ENCODE results near the gene SLC24A4.

The SLC24A4 gene, protein sequence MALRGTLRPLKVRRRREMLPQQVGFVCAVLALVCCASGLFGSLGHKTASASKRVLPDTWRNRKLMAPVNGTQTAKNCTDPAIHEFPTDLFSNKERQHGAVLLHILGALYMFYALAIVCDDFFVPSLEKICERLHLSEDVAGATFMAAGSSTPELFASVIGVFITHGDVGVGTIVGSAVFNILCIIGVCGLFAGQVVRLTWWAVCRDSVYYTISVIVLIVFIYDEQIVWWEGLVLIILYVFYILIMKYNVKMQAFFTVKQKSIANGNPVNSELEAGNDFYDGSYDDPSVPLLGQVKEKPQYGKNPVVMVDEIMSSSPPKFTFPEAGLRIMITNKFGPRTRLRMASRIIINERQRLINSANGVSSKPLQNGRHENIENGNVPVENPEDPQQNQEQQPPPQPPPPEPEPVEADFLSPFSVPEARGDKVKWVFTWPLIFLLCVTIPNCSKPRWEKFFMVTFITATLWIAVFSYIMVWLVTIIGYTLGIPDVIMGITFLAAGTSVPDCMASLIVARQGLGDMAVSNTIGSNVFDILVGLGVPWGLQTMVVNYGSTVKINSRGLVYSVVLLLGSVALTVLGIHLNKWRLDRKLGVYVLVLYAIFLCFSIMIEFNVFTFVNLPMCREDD

GRCh38 chr14:92323011-92323915 lies at the start of gene SLC24A4:
Gene SLC24A4 (plus strand): TSS chr14:92323165. CDS start chr14:92323831, 666 bp downstream.
- peak within 1 kb of the TSS; percentile 39 for H3K4me3 ChIP-seq (ENCODE audit: low read depth, low read length)

GRCh38 chr14:92273166-92273565 lies 49.8 kb upstream of the SLC24A4 start:
- no peak overlapping the region for H3K4me3 ChIP-seq (ENCODE audit: low read depth, low read length)

DNA sequence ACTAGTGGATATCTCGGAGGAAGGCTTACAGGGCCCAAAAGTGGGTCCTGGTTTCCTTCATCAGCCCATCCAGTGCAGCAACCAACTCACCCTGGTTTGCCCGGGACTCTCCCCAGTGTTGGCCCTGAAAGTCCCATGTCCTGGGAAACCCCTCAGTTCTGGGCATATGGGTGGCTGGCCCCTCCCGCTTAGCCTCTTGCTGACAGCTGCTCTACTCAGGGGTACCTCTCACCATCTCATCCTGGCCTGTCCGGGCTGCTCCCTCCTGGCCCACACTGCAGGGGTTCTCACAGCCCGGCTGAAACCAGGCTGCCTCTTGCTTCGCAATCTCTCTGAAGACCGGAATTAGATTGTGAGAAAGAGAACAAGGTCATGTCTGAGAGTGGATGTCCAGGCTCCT lies 48.9 kb upstream of the SLC24A4 start:
- no peak overlapping the region for H3K4me3 ChIP-seq (ENCODE audit: low read depth, low read length)

DNA sequence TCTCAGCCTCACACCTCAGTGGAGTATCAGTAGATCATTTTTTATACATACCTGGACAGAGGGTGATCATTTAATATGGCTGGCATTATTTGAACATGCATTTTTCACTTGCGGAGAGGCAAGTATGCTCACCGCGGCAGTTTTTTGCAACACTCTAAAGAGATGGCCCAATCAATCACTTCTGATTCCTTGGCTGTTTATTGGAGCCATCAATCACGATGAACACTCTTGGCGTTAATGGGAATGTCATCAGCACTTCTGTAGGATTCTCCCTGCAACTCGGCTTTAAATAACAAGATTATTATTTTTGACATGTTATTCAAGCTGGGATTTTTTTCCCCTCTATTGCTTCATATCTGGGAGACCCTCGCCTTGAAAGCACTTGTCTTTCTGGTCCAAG lies 46.9 kb upstream of the SLC24A4 start:
- H3K4me3 ChIP-seq (ENCODE audit: low read depth, low read length) = no peak overlapping the region

- no peak overlapping the region for H3K4me3 ChIP-seq (ENCODE audit: low read depth, low read length)
Measured at GRCh38 chr14:92277031-92277430, 45.9 kb upstream of the SLC24A4 start.

- no peak overlapping the region for H3K4me3 ChIP-seq (ENCODE audit: low read depth, low read length)
Measured at GRCh38 chr14:92280554-92281262, 42.3 kb upstream of the SLC24A4 start.

DNA sequence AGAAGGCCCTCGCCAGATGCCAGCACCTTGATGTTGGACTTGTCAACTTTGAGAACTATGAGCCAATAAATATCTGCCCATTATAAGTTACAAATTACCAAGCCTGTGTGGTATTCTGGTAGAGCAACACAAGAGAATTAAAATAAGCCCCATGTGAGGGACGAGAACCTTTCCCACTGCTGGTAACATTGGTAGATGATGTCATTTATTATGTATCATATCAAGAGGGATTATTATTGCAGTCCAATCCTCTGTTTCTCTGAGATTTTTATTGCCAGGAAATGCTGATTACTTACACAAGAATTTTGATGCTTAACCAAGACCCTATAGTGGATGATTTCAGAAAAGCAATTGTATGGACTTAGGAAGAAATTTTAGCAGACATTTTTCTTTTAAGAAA lies 40.3 kb upstream of the SLC24A4 start:
- H3K4me3 ChIP-seq (ENCODE audit: low read depth, low read length) = no peak overlapping the region

DNA sequence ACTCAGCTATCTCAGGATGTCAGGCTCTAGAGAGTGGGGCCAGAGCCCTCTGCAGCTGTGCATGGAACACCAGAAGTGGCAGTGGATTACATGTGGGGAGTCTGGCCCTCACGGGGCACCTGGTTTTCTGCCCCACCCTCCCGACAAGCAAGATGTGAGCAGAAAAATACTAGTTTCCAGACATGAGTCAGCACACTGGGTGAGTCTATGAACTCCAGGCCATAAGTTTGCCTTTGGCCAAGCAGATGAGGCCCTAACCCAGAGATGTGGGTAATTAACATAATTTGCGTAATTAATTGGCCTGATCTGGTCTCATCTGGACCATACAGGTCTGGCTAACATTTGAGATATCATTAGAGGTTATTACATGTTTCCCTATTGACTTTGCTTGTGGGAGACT lies 37.7 kb upstream of the SLC24A4 start:
- H3K4me3 ChIP-seq (ENCODE audit: low read depth, low read length) = no peak overlapping the region

GRCh38 chr14:92287987-92288386 lies 35.0 kb upstream of the SLC24A4 start:
- no peak overlapping the region for H3K4me3 ChIP-seq (ENCODE audit: low read depth, low read length)

DNA sequence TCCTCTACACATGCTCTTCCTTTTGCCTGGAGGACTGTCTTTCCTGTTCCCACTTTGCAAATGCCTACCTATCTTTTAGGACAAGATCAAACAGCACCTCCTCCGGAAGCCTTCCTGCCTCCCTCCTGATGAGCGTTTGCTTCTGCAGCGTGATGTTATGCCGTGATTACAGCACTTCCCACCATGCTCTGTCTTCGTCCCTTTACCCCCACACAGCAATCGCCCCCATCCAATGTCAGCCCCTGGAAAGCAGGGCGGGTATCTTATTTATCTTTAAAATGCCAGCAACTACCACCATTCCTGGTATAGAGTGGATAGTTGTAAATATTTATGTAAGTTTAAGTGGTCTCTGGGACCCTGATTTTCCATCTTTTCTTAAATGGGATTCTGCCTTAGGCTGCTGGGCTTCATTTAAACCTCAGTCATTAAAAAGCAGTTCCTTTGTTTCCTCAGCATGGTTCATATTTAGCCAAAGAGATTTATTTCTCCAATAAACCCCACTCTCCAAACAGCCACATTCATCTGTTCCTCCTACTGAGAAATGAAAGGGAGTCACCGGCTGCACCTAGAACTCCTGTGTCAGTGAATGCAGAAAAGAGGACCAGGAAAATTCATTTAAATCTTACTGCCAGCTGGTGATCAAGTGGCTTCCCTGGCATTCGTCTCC lies 33.8 kb upstream of the SLC24A4 start:
- no peak overlapping the region for H3K4me3 ChIP-seq (ENCODE audit: low read depth, low read length)

DNA sequence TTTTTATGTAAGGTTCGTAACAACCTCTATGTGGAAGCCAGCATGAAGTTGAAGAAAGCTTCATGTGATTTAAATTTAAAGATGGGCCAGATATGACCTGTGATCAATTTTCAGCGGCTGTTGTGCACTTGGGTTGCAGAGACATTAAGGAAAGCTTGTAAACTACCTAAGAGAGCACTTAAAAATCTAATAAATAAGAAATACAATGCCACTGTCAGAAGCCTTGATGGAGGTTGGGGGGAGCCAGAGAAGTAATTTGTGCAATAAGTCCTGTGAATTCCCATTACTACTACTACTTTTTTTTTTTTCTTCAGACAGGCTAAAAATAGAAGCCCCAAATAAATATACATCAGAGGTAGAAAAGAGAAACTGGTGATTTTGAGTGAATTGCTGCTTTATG lies 30.3 kb upstream of the SLC24A4 start:
- no peak overlapping the region for H3K4me3 ChIP-seq (ENCODE audit: low read depth, low read length)

DNA sequence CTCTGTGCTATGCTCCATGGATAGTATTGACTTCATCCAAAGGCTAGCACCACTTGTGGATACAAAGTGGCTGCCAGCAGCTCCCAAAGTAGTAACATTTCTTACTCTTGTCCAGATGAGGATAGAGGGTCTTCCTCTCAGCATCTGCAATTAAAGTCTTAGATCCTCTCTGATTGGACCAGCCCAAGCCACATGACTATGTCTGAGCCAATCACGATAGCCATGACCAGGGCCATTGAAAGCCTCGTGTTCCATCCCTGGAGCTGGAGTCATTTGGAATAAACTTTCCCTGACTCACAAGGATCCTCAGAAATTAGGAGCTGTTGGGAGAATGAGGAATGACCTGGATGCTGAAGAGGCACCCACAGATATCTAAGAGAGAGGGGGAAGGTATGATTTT lies 28.5 kb upstream of the SLC24A4 start:
- no peak overlapping the region for H3K4me3 ChIP-seq (ENCODE audit: low read depth, low read length)

GRCh38 chr14:92297818-92298595 lies 25.0 kb upstream of the SLC24A4 start:
- H3K4me3 ChIP-seq (ENCODE audit: low read depth, low read length) = no peak overlapping the region

GRCh38 chr14:92302481-92302880 lies 20.5 kb upstream of the SLC24A4 start:
- H3K4me3 ChIP-seq (ENCODE audit: low read depth, low read length) = no peak overlapping the region

DNA sequence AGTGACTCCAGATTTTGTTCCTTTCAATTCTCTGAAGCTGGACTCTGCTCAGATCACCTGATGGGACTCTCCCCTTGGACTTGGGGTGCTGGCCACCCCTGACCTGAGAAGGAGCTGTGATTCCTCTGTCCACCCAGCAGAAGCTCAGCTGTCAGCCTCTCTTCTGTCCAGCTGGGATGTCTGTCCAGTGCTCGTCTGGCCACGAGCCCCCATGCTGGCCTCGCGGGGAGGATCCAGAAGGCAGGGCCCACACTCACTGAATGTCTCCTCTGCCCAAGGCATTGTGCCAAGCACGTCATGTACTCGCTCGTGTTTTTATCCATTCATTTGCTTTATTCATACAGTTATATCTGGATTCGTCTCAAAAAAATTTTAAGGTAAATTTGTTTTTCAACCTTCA lies 14.2 kb upstream of the SLC24A4 start:
- no peak overlapping the region for H3K4me3 ChIP-seq (ENCODE audit: low read depth, low read length)

DNA sequence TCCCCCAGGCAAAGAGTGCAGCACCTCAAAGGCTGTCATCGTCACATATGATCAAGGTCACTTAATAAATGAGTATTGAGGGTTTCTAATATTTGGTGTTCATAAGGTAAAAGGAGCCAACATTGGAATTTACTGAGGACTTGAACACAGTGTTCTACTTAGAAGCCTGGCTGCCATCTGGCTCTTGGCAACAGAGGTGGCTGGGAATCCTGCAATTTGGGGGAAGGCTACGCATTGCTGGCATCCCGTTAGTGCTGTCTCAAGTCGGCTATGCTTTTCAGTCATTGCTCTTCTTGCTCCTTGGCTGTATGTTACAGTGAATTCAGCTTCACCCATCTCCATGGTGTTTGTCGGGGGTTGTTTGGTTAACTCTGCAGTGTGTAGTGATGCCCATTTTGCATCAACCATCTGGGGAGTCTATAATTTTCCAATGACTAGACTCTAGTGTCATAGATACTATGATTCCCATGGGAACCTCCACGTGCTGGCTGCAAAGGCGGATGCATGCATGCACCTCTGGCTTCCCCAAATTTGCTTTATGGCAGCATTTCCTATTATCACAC lies 12.9 kb upstream of the SLC24A4 start:
- no peak overlapping the region for H3K4me3 ChIP-seq (ENCODE audit: low read depth, low read length)

DNA sequence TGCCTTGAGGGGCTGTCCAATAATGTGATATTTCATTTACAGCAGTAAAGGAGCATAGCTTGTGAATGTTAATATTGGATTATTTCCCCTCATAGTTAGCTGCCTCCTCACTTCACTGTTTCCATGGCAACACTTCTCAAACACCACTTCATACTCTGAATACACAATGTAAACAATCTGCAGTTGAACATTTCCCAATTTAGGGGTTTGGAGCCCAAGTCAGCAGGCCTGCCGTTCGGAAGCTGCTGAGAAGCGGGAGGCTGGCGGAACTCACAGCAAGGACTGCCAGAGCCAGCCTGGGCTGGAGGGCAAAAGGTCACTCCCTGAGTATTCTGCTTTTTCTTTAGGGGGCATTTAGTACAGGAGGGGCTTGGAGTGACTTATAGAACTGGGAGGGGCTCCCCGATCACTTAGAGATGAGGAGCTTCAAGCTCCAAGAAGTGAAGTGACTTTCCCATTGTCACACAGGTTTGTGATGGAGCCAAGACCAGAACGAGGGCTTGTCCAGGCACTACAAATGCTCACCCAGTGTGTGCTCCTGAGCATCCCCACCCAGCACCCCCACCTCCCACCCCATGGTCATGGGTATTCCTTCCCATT lies 12.1 kb upstream of the SLC24A4 start:
- no peak overlapping the region for H3K4me3 ChIP-seq (ENCODE audit: low read depth, low read length)

DNA sequence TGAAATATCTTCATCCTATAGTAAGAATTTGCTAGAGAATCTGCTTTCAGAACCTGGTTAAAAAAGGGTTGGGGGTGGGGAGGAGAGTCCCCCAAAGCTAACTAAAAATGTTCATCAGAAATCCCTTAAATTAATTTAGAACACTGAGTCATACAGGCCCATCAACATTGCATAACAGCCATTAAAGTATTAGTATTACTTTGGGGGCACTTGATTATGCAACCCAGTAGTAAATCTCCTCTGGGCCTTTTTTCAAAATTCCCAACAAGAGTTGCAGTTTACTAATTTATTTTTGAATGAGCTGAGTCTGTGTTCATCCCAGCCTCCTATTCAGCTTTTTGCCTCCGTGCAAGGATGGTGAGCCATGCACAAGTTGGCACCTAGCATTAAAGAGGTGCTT lies 8.8 kb upstream of the SLC24A4 start:
- H3K4me3 ChIP-seq (ENCODE audit: low read depth, low read length) = no peak overlapping the region

Data from iPS-11a (cell line).